M059J (cell line): ENCODE data around the gene STAU1. TPM values are rescaled to one million over a fixed set of nuclear protein-coding genes. Genes with fewer than 3 reads are reported as not detected.
"Not testable (repeated sequence)": the region's sequence is repeated elsewhere in the genome, so short reads cannot be mapped to it uniquely, and the experiment has no call there.

Experiments
- DNase-seq: peaks from one replicate; pipeline ENCODE4 v3.0.0-alpha.2; 2012; ENCODE audit warnings: low read depth
- total RNA-seq: library from RNA; depleted of rRNA; stranded (reverse); fragments of >200 nt; shearing (Covaris generic); gene quantifications from 2 replicates; pipeline ENCODE4 v1.2.3, GENCODE V29; 2014

STAU1 gene
- total RNA-seq, 1 experiment from 2014 or later: 125 TPM

DNA sequence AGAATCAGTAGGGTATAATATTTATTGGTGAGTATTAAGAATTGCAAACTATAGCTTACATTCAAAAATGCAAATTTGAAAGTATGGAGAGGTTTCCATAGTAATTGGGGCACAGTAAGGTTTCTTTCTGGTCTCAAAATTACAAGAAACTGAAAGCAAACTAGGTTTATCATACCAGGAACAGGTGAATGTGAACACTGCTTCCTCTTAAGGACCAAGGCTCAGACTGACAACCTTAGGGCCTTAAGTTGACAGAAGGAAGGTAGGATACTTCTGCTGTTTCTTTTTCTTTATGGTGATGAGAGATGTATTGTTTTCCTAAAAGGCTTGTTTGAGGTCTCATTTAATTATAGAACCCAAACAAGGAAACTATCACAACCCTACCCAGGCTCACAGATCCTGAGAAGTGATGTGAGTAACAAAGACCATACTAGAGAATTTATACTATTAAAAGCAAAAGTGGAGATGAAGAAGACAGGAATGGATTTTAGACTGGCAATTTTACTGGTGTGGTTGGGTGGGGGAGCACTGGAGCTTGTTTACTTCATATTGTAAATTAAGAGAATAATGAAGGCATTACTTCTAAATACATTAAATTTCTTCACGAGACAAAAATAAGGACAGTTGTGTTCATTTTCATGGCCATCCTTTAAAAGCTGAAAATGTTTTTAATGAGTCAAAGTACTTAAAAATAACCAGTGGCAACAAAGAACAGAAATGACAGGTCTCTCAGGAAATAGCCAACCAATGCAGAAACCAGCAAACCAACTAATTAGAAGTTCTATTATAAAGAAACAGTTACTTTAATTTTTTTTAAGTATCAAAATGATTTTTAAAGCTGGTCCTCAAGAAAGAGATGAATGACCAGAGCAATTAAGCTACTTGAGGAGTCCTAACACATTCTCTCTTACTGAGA, 21.3 kb downstream of the STAU1 start:
- DNase-seq: no peak

DNA sequence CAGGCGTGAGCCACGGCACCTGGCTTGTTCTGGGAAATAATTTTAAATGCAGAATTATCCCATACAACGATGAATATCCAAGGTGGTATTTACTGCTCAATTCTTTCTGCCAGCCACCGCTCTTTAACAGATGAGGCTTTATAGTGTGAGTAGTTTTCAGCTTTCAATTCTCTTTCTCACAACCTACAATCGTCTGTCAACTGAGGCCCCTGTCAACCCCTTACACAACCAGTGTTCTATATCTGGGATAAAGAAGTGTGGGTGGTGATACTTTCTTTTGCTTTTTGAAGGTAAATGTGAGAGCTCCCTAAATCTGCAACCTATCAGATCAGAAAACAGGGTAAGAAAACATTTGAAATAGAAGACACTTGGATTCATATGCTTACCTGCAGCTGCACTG, 22.5 kb downstream of the STAU1 start:
- DNase-seq: no peak

DNA sequence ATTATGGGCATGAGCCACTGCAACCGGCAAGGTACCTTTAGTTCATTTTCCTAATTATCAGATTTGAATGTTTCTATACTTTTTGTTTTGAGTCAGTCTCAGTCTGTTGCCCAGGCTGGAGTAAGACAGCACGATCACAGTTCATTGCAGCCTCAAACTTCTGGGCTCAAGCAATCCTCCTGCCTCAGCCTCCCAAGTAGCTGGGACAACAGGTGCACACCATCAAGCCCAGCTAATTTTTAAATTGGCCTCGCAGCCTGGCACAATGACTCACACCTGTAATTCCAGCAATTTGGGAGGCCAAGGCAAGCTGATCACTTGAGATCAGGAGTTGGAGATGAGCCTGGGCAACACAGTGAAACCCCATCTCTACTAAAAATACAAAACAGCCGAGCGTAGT, 24.4 kb downstream of the STAU1 start:
- DNase-seq: no peak

DNA sequence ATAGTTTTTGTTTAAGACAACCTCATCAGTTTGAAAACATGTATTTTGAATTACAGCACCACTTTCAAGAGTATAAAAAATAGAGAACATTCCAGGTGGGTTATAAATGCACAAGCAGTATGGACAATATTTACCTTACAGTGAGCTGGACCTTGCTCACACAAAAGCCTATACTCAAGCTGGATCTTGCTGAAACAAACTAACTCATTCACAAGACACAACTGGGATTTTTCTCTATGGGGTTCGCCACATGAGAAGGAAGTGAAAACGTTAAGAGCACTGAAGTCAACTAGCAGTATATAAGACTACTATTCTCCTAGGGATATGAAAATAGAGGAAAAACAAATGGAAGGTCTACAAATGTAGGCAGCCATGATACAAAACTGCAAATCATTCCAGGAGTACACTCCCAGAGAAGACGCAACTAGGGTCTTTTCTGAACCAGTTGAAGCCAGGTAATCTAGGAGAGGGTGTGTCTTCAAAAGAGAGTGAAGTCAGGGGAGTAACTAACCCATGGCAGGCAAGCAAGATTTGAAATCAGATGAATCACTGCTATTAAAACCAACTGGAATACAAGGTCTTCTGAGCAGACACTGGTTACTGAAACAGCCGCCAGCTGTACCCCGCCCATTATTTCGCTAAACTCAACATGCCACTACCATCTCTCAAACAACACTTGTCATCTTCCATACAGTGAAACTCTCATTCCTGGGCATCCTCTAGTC, 26.5 kb downstream of the STAU1 start:
- peak; percentile 17 for DNase-seq

DNA sequence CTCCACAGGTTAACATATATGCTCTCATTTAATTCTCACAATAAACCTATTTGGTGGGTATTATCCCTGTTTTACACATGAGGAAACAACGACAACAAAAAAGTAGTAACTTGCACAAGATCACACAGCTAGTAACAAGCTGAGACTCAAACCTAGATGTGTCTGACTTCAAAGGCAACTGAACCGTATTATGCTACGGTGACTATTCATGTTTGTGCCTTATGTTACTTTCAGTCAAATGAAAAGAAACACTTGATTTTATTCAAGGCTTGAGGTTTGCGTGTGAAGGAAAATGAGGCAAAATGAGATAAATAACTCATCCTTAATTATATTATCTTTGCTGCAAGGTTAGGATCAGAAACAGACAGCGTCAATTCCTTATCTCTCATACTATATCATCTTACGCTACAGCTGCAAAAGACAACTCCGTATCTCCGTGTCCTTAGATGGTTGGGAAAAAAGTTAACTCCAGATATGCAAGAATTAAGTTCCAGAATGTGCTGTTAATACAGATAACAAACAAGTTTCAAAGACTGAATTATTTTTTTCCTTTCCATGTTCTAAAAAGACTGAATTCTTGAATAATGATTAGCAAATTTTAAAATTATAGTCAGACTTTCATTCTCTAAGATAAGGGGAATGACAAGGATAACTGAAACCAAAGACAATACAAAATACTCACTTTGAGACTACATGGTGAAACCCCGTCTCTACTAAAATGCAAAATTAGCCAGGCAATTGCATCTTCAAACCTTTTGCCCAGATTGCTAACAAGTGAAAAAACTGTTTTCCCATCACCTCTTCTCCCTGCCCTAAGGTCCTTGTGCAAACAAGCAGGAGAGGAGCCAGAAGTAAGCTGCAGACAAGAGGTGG, 27.8 kb downstream of the STAU1 start:
- no peak for DNase-seq

- no peak for DNase-seq
These were observed 31.0 kb downstream of the STAU1 start for GRCh38 chr20:49157146-49157545.

- no peak for DNase-seq
These were observed 31.7 kb downstream of the STAU1 start for GRCh38 chr20:49156481-49156880.

DNA sequence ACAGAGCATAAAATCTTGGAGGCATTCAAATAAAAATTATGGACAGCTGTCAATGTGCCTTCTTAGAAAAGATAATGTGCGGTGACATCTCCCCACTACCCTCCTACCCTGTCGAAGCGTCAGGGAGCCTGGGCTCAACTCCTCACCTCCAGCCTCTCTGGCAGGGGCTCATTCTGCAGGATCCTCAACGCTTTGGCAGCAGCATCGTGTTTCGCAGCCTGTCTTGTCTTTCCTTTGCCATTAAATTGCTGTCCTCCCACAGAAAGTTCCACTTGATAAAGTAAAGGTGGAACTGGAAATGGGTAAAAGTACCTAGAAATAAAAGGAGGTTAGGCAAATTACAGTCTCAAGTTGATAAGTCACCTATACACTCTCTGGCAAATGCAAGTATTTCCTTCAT, 36.7 kb downstream of the STAU1 start:
- no peak for DNase-seq

DNA sequence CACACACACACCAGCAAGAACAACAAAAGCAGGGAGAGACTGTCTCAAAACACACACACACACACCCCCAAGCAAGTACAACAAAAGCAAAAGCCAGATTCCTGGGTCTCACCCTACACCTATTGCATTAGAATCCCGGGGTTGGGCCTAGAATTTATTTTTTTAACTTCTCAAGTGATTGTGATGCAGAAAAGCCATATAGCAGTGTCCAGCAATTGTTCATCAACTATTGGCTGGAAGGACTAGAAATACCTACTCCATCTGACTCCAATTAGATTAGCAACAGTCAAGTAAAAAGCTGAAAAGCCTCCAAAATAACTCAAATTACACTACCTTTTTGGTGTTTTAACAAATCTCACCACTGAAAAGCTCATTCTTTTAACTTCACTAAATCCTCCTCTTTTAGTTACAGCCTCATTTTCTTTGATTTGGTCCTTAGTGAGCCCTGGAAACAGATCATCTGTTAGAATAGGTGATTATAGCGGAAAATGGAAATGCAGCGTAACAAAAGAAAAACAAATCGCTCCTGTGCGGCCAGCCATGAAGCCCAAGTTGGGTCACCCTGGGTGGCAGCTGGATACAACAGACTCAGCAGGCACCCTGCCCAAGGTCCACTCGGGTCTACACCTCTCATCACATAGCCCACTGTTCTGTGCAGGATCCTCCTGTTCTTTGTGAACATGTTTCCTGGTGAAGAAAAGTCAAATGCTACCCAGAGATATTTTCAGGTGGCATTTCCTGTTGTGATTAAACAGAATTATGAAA, 38.7 kb downstream of the STAU1 start:
- no peak for DNase-seq

DNA sequence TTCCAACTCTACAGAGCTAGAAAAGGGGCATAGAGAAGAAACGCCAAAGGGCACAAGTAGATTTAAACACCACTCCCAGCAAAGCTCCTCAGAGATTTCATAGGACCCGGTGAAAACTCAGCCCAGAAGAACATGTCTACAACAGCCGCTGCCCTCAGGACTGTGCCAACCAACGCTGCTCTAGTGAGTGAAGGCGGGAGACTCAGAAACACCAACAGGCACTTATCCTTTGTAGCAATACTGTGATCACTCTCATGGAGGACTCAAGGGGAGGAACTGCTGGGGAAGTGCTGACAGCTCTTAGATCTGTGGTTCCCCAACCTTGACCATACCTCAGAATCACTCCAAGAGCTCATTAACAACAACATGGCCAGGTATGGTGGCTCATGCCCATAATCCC, 39.5 kb downstream of the STAU1 start:
- DNase-seq: no peak

DNA sequence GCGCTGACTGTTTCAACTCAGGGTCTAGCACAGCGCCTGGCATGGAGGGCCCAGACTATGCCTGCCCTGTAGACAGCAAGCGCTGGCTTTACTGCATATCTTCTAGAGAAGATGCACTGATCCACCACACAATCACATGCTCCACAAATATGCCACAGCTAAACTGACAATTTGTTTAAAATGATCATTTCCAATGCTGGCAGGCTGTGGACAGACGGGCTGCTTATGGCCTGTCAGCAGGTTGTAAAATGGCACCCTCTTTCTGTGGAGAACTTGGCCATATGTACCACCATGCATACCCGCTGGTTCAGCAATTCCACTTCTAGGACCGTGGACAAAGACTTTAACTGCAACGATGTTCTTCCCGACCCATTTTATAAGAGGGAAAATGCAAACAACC, 40.8 kb downstream of the STAU1 start:
- no peak for DNase-seq

DNA sequence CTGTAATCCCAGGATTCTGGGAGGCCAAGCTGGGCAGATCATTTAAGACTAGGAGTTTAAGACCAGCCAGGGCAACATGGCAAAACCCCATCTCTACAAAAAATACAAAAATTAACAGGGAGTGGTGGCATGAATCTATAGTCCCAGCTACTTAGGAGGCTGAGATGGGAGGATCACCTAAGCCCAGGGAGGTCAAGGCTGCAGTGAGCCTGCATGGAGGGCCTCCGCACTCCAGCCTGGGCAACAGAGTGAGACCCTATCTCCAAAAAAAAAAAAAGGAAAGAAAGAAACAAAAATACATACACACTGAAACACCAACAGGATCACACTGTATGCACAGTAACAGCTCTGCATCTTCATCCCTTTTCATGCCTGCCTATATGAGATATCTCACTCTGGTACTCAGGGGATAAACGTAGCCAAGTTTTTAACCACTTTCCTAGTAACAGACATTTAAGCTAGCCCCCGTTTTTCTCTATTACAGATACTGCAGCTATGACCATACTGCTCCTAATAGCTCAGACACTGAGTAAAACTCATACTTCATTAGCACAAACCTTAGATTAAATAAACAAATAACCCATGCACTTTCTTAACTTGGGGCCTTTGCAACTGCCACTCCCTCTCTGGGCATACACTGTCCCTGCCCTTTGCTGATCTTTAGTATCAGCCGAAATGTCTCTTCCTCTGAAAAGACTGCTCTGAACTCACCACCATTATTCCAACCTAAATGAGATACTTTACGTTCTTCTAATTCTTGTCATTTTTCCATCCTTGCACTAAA, 41.5 kb downstream of the STAU1 start:
- no peak for DNase-seq

DNA sequence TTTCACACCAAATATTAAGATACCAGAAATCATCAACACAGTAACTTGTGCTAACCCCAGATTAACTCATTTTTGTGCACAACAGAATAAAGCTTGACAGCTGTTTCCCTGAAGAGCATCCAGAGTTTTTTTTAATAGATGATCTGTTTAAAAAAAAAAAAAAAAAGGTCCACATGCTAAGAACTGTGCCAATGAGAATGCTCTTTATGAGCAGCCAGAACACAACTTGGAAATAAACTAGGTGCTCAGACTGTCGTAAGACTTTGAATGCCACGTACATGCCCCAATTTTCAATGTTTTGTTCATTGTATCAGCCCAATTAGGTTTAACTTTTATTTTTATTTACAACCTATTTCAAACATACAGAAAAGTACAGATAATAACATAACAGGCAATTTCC, 47.3 kb downstream of the STAU1 start:
- no peak for DNase-seq

GRCh38 chr20:49140411-49140810, 47.7 kb downstream of the STAU1 start:
- DNase-seq: no peak

GRCh38 chr20:49138431-49138830, 49.7 kb downstream of the STAU1 start:
- DNase-seq: no peak

GRCh38 chr20:49136817-49137571, 51.1 kb downstream of the STAU1 start:
- DNase-seq: no peak

GRCh38 chr20:49134797-49135196, 53.3 kb downstream of the STAU1 start:
- DNase-seq: not testable (repeated sequence)

- no peak for DNase-seq
These were observed 54.6 kb downstream of the STAU1 start for GRCh38 chr20:49133571-49133970.

DNA sequence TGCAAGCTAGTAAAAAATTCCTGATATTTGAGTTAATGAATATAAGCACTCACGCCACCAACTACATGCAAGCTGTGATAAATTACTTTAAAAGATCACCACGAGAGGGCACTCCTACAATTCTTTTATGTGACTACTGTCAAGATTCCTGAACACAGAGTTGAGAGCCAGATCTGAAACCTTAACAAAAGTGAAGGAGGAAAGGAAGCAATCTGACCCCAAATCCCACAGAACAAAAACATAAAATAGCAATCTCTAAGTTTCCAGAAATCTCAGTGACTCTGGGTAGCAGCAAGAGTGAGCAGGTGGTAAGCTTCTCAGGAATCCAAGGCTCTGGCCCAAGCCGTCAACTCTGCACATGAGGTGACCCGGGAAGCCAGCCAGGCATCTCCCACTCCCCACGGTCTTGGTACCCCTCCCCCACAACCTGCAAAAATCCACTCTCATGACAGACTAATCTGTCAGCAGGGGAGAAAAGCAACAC, 55.1 kb downstream of the STAU1 start:
- DNase-seq: peak; percentile 85

DNA sequence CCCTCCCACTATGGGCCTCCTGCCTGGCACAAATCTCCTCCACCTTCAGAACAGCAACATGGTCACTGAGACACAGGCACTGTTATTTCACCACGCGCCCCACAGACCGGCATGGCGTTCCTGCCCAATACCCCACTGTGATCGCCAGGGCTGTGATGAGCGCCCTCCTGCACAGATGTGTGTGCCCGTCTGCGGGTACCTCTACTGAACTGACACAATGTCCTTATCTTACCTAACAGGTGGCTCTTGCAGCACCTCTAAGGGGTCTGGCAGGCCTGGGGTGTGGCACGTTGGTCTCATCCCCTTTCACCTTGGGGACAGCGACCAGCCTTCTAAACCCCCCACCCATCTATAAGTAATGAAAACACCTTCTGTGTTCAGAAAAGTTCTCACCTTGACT, 64.2 kb downstream of the STAU1 start:
- no peak for DNase-seq
